WI38 (cell line): ENCODE results near the gene PPP1R14B.

Source experiments
- H3K4me3 ChIP-seq: 2 replicates; pipeline ENCODE4 v1.5.1; 2011; ENCODE audit warnings: low read depth, mild to moderate bottlenecking, control low read depth, low read length
- CTCF ChIP-seq: IDR thresholded peaks from 2 replicates; pipeline ENCODE4 v1.5.1; 2012; ENCODE audit warnings: low read depth, mild to moderate bottlenecking, control low read depth, low read length

The PPP1R14B gene

GRCh38 chr11:64204464-64204989, 42.2 kb downstream of the PPP1R14B start:
- peak; percentile 62 for TF ChIP-seq CTCF
- H3K4me3 ChIP-seq: no peak overlapping the region

- no peak overlapping the region for H3K4me3 ChIP-seq
- no peak for TF ChIP-seq CTCF
These were observed 42.7 kb downstream of the PPP1R14B start for GRCh38 chr11:64204080-64204440.

GRCh38 chr11:64203421-64204079, 43.2 kb downstream of the PPP1R14B start:
- TF ChIP-seq CTCF: no peak
- H3K4me3 ChIP-seq: no peak overlapping the region

GRCh38 chr11:64202992-64203391, 43.8 kb downstream of the PPP1R14B start:
- no peak overlapping the region for H3K4me3 ChIP-seq
- no peak for TF ChIP-seq CTCF

- H3K4me3 ChIP-seq: no peak overlapping the region
- TF ChIP-seq CTCF: no peak
These were observed 45.2 kb downstream of the PPP1R14B start for GRCh38 chr11:64201543-64201942.

- no peak overlapping the region for H3K4me3 ChIP-seq
- no peak for TF ChIP-seq CTCF
These were observed 48.2 kb downstream of the PPP1R14B start for GRCh38 chr11:64198511-64198910.

GRCh38 chr11:64196626-64197025, 50.1 kb downstream of the PPP1R14B start:
- no peak overlapping the region for H3K4me3 ChIP-seq
- no peak for TF ChIP-seq CTCF
